Measurements from ENCODE around the gene GP1BB.

GRCh38 chr22:19678949-19679521, 44.3 kb upstream of the GP1BB start:
- no peak for TF ChIP-seq CTCF (conservative IDR thresholded peaks at IDR 0.05; ENCODE audit: low read length)
- no peak for TF ChIP-seq EZH2phosphoT487 (IDR thresholded peaks at IDR 0.05; ENCODE audit: borderline replicate concordance)
